Right renal pelvis (tissue), 4 donors: ENCODE results near the gene SPRED3. TPM values are rescaled to one million over a fixed set of nuclear protein-coding genes. Genes with fewer than 3 reads are reported as not detected.

Experiments used
- DNase-seq, 4 donors: peaks; one replicate each; pipeline ENCODE4 v3.0.0-alpha.2; 2013; ENCODE audit warnings: low read depth in 4 of 4, low spot score in 3 of 4, missing footprints in 1 of 4
- polyA plus RNA-seq, 4 donors: library from polyadenylated mRNA; unstranded; fragments of 120-200 nt; gene quantifications; one replicate each; pipeline ENCODE4 v1.2.1, GENCODE V29; 2013; ENCODE audit not compliant: insufficient read length in 4 of 4

The SPRED3 gene
- polyA plus RNA-seq, 4 donors = 0.90 to 1.1 (median 1.0) TPM

DNA sequence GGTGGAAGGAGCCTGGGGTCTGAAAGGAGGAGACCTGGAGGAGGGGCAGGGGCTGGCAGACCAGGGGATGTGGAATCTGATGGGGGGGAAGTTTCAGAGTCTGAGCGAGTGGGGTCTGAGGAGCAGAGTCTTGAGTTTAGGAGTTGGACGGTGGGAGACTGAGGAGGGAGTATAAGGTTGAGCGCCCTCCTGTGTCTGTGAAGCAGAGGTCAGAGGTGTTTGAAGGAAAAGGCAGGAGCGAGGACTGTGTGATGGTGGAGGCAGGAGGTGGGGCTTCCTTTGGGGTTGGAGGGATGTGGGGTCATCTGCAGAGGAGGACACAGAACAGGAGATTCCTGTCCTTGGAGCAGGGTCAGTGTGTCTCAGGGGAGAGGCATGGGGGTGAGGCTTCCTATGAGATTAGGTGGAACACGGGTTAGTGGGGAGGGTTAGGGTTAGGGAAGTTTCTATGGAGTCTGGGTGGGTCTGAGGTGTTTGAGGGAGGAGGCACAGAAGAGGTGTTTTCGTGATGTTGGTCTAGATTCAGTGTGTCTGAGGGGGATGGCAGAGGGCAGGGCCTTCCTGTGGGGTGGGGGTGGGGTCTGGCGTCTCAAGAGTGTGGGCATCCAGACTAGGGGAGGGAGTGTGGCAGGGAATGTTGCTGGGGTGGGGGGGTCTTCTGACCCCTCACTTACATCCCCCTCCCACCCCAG is 53.3 kb downstream of the SPRED3 start:
- DNase-seq = no peak

DNA sequence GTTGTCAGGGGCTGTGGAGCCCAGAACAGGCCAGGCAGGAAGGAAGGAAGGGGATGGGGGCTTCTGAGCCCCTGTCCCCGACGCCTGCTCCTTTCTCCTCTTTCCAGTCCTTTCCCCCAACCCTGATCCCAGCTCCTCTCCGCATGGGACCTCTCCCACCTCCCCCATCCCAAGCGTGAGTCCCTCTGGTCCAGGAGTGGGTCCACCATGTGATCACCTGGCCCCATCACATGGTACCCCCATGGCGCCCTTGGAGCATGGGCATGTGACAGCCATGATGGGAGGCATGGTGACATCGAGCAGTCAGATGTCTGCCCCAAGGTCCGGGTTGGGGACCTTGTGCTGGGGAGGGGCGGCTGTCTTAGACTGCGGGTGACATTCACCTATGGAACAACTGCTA is 54.2 kb downstream of the SPRED3 start:
- no peak for DNase-seq

DNA sequence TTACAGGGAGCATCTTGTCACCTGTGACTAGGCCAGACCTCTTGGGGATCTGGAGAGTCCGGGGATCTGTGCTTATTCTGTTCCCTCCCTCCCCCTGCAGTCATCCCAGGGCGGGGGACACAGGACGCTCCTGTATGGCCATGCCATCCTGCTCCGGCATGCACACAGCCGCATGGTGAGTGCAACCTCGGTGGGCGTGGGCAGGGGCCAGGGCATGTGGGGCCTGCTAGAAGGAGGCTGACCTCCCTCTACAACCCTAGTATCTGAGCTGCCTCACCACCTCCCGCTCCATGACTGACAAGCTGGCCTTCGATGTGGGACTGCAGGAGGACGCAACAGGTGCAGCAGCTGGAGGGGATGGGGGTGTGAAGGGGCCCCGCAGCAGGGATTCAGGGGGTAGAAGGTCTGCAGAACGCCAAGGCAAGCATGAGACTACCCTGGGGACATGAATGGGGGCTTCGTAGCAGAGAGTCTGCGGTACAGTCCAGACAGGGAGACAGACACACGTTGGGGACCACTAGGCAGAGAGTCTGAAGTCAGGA is 55.0 kb downstream of the SPRED3 start:
- no peak for DNase-seq

DNA sequence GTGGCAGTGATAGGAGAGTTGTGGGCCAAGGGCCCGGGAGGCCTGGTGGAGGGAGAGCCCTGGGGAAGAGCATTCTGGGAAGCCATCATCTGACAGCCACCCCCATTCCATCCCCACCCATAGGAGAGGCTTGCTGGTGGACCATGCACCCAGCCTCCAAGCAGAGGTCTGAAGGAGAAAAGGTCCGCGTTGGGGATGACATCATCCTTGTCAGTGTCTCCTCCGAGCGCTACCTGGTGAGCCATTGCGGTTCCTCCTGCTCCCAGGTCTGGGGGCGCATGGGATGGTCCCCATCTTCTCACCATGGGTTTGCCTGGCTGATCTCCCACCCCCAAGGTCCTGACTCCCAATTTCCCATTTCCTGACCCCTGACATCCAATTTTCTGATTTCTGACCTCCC is 55.5 kb downstream of the SPRED3 start:
- DNase-seq = no peak

DNA sequence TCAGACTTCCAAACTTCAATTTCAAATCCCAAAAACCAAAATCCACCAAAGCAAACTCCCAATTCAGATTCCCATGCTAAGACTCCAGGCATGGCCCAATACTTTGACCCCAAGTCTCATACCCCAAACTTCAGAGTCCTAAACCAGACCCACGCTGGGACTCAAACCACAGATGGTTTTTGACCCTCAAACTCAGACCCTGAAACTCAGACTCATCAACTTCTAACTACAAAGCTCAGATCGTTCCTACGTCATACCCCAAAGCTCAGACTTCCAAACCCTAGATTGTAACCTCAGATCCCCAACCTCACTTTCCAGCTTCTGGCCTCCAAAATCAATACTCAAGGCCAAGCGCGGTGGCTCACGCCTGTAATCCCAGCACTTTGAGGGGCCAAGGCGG is 56.9 kb downstream of the SPRED3 start:
- DNase-seq = no peak

DNA sequence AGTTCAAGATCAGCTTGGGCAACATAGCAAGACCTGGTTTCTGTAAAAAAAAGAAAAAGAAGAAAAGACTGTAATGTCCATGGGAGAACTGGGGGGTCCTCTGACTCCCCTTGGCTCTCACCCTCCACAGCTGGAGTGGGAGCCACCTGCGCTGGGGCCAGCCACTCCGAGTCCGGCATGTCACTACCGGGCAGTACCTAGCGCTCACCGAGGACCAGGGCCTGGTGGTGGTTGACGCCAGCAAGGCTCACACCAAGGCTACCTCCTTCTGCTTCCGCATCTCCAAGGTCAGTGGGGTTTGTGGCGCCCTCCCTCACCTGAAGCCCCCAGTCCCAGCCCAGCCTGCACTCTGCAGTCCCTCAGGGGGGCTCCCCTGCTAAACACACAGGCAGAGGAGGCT is 59.7 kb downstream of the SPRED3 start:
- no peak for DNase-seq

Other genes with a start within 250 kb of the SPRED3 start
- 1 to 10 TPM in 3 of 4 donors, under 1 TPM in 1; 0.70 to 2.1 (median 1.5) TPM for gene DPF1, start 164.5 kb upstream of the SPRED3 start, polyA plus RNA-seq
- 1 to 10 TPM; 6.0 to 9.7 (median 7.6) TPM for gene PPP1R14A, start 132.3 kb upstream of the SPRED3 start, polyA plus RNA-seq
- gene SPINT2, start 124.1 kb upstream of the SPRED3 start, polyA plus RNA-seq = 100 to 1,000 TPM; 323 to 411 (median 331) TPM
- 10 to 100 TPM in 1 of 4 donors, 1 to 10 TPM in 3; 6.1 to 10.1 (median 8.8) TPM for gene C19orf33, start 84.4 kb upstream of the SPRED3 start, polyA plus RNA-seq
- gene YIF1B, start 72.8 kb upstream of the SPRED3 start, polyA plus RNA-seq = 10 to 100 TPM; 30.8 to 42.5 (median 33.5) TPM
- 1 to 10 TPM; 3.1 to 4.2 (median 3.3) TPM for gene KCNK6, start 68.9 kb upstream of the SPRED3 start, polyA plus RNA-seq
- gene CATSPERG, start 52.9 kb upstream of the SPRED3 start, polyA plus RNA-seq = 1 to 10 TPM; 5.0 to 6.3 (median 5.9) TPM
- 100 to 1,000 TPM; 166 to 194 (median 169) TPM for gene PSMD8, start 14.1 kb upstream of the SPRED3 start, polyA plus RNA-seq
- gene GGN, start 663 bp upstream of the SPRED3 start, polyA plus RNA-seq = 1 to 10 TPM in 1 of 4 donors, under 1 TPM in 3; 0.51 to 1.0 (median 0.63) TPM
- 10 to 100 TPM; 13.2 to 18.0 (median 13.9) TPM for gene FAM98C, start 14.4 kb downstream of the SPRED3 start, polyA plus RNA-seq
- 1 to 10 TPM in 1 of 4 donors, under 1 TPM in 3; 0.53 to 1.3 (median 0.84) TPM for gene RASGRP4, start 37.5 kb downstream of the SPRED3 start, polyA plus RNA-seq
- gene RYR1, start 45.0 kb downstream of the SPRED3 start, polyA plus RNA-seq = 1 to 10 TPM; 4.5 to 5.0 (median 4.8) TPM
- 1 to 10 TPM; 2.5 to 4.1 (median 3.5) TPM for gene MAP4K1, start 229.3 kb downstream of the SPRED3 start, polyA plus RNA-seq
- gene EIF3K, start 230.5 kb downstream of the SPRED3 start, polyA plus RNA-seq = 100 to 1,000 TPM; 307 to 353 (median 328) TPM